T-cell (primary cell): ENCODE results near the gene CSNK1A1. TPM values are rescaled to one million over a fixed set of nuclear protein-coding genes. Genes with fewer than 3 reads are reported as not detected.

Experiments used
- ATAC-seq, 4 experiments: fragments of 200-7000 bp in 3 of 4; fragments of 150-1000 bp in 1 of 4; cut with Tn5 transposase; replicated peaks in 1 of 4; 1 replicate in 3 of 4; 2 replicates in 1 of 4; pipeline ENCODE4 v1.10.0; 2021; ENCODE audit warnings: moderate library complexity in 3 of 4, mild to moderate bottlenecking in 2 of 4, moderate number of reproducible peaks in 1 of 4
- CTCF ChIA-PET, 2 donors: fragments of 300-600 bp; sonication (Branson Sonifier 250); formaldehyde crosslinking; loops; one replicate each; lab custom pipeline; 2022; ENCODE audit warnings: antibody characterized with exemption in 2 of 2; lab: Charles Lee
- POLR2A ChIA-PET, 2 donors: fragments of 300-600 bp; sonication (Branson Sonifier 250); formaldehyde crosslinking; loops; one replicate each; lab custom pipeline; 2022; ENCODE audit warnings: antibody characterized with exemption in 2 of 2; lab: Charles Lee
- DNase-seq, 35 experiments: peaks; one replicate each; pipeline versions ENCODE4 v3.0.0 to v3.0.0-alpha.2; 2013 to 2023
- H3K27ac ChIP-seq: one replicate; pipeline ENCODE4 v1.5.1; 2013; ENCODE audit warnings: low read length
- H3K27me3 ChIP-seq, 2 experiments: replicated peaks in 1 of 2; 1 replicate in 1 of 2; 2 replicates in 1 of 2; pipeline versions ENCODE4 v1.6.1 to v1.7.0; 2013; ENCODE audit warnings: low read length in 1 of 2, mixed read lengths in 1 of 2; ENCODE audit not compliant: control insufficient read depth in 2 of 2, insufficient read depth in 2 of 2; ENCODE audit errors: extremely low read depth in 1 of 2
- H3K36me3 ChIP-seq, 2 donors: 1 replicate in 1 of 2; 2 replicates in 1 of 2; pipeline versions ENCODE4 v1.6.1 to v1.7.0; 2013; ENCODE audit warnings: low read length in 1 of 2; ENCODE audit not compliant: control insufficient read depth in 2 of 2, insufficient read depth in 1 of 2; ENCODE audit errors: extremely low read depth in 1 of 2
- H3K4me1 ChIP-seq, 2 experiments: 1 replicate in 1 of 2; 2 replicates in 1 of 2; pipeline versions ENCODE4 v1.6.1 to v1.7.0; 2013; ENCODE audit warnings: low read length in 2 of 2, mixed read lengths in 1 of 2; ENCODE audit not compliant: insufficient read depth in 2 of 2, control insufficient read depth in 1 of 2; ENCODE audit errors: extremely low read depth in 1 of 2
- H3K4me3 ChIP-seq, 2 donors: 1 replicate in 1 of 2; 2 replicates in 1 of 2; pipeline versions ENCODE4 v1.5.1 to v1.7.0; 2013; ENCODE audit warnings: mild to moderate bottlenecking in 2 of 2, low read length in 1 of 2, moderate library complexity in 1 of 2; ENCODE audit not compliant: control insufficient read depth in 1 of 2; ENCODE audit errors: extremely low read depth in 1 of 2
- H3K9me3 ChIP-seq: 2 replicates; pipeline ENCODE4 v1.7.0; 2013
- H3K27ac Mint-ChIP-seq, 2 donors: one replicate each; pipeline ENCODE4 v1.8.0; 2020 to 2021; ENCODE audit warnings: mild to moderate bottlenecking in 2 of 2, mixed read lengths in 2 of 2
- H3K27me3 Mint-ChIP-seq, 2 donors: one replicate each; pipeline ENCODE4 v1.8.0; 2021 to 2022; ENCODE audit warnings: mixed read lengths in 2 of 2
- H3K36me3 Mint-ChIP-seq: one replicate; pipeline ENCODE4 v1.8.0; 2021; ENCODE audit warnings: mixed read lengths
- H3K4me1 Mint-ChIP-seq, 3 donors: one replicate each; pipeline ENCODE4 v1.8.0; 2020 to 2022; ENCODE audit warnings: mixed read lengths in 3 of 3, mild to moderate bottlenecking in 1 of 3
- H3K4me3 Mint-ChIP-seq, 3 donors: one replicate each; pipeline ENCODE4 v1.8.0; 2020 to 2022; ENCODE audit warnings: mild to moderate bottlenecking in 3 of 3, mixed read lengths in 3 of 3, moderate library complexity in 3 of 3
- H3K9me3 Mint-ChIP-seq, 3 donors: one replicate each; pipeline ENCODE4 v1.8.0; 2020 to 2022; ENCODE audit warnings: mixed read lengths in 3 of 3
- WGBS: methylation state at CpG from one replicate; pipeline ENCODE4 v1.1.5; 2013; ENCODE audit warnings: missing lambda C conversion rate; ENCODE audit not compliant: insufficient coverage; 5-methylcytosine and 5-hydroxymethylcytosine counted together
- total RNA-seq, 35 experiments: library from RNA in 6 of 35; stranded (reverse) in 6 of 35; fragments of 120-200 nt in 1 of 35; gene quantifications; one replicate each; pipeline versions ENCODE4 v1.2.1 to v1.2.4 and lab custom pipeline; 2013 to 2026

CSNK1A1 gene
- total RNA-seq, 5 donors from 2014 or later (not counting 1 experiment from before 2014, with no cell fraction given): 161 to 193 (median 178) TPM

DNA sequence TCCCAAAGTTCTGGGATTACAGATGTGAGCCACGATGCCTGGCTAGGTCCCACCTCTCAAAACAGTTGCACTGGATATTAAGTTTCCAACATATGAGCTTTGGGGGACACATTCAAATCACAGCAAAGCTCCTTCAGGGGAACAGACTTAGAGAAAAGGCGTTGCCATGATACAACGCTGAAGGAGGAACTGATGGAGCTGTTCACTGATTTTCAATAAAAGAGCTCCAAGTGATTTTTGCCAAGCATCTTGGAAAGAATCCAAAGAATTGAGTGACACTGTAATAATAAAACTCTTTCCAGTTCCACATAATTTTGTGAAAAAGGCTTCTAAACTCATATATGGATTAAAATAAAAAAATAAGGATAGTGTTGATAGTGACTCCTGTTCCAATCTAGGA is 72.5 kb downstream of the CSNK1A1 start:
- WGBS: 77% methylated on average over 2 of the region's 3 CpGs
- Histone ChIP-seq H3K27me3 (peaks cover 0 to 20% of the 10 kb centered on the region in 2 experiments), H3K27ac (no peak overlapping the region), H3K36me3 (no peaks in the 10 kb centered on the region), H3K4me3 (no peak overlapping the region), H3K9me3 (no peaks in the 10 kb centered on the region), H3K4me1 (no peaks in the 10 kb centered on the region)
- H3K27ac Mint-ChIP-seq: no peak overlapping the region
- no peaks in the 10 kb centered on the region for H3K4me1 Mint-ChIP-seq
- ATAC-seq (no peak), DNase-seq (no peak)
- ChIA-PET POLR2A (no interaction called here), CTCF (interaction anchor here in 1 of 2 donors (0.7 kb wide), 1 partner anchor 33 kb away, joined by 5 read pairs; no protein-coding TSS in a partner anchor)
- no peaks in the 10 kb centered on the region for H3K36me3 Mint-ChIP-seq
- H3K4me3 Mint-ChIP-seq: no peak overlapping the region
- H3K9me3 Mint-ChIP-seq: no peaks in the 10 kb centered on the region
- H3K27me3 Mint-ChIP-seq: peaks cover 0 to 6% of the 10 kb centered on the region in 2 donors

DNA sequence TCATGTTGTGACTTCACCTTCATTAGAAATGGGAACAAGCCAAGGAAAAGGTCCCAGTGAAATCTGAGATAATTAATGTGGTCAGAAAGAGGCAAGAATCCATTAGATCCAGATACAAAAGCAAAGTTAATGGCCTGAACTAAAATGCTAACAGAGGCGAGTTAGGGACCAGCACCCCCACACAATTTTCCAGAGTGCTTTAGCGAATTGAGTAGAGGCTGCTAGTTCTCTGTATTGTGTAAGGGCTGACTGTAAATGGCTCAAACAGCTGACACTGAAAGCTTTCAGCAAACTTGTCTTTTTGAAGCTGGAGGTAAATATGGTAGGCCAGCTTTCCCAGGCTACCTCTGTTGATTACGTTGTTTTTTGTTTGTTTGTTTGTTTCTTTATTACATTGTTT is 75.5 kb downstream of the CSNK1A1 start:
- no peaks in the 10 kb centered on the region for H3K4me1 ChIP-seq
- DNase-seq: no peak
- Mint-ChIP-seq H3K27me3 (peaks cover 4 to 7% of the 10 kb centered on the region in 2 donors), H3K27ac (no peak overlapping the region), H3K9me3 (no peaks in the 10 kb centered on the region), H3K4me3 (no peak overlapping the region), H3K4me1 (no peaks in the 10 kb centered on the region), H3K36me3 (no peaks in the 10 kb centered on the region)
- POLR2A ChIA-PET: no interaction called here
- H3K4me3 ChIP-seq: no peak overlapping the region
- peaks cover 0 to 30% of the 10 kb centered on the region in 2 experiments for H3K27me3 ChIP-seq
- no CpG with 5 or more reads among the region's 3 CpGs for WGBS
- H3K27ac ChIP-seq: no peak overlapping the region
- no peaks in the 10 kb centered on the region for H3K36me3 ChIP-seq
- CTCF ChIA-PET: no interaction called here
- no peaks in the 10 kb centered on the region for H3K9me3 ChIP-seq
- no peak for ATAC-seq

DNA sequence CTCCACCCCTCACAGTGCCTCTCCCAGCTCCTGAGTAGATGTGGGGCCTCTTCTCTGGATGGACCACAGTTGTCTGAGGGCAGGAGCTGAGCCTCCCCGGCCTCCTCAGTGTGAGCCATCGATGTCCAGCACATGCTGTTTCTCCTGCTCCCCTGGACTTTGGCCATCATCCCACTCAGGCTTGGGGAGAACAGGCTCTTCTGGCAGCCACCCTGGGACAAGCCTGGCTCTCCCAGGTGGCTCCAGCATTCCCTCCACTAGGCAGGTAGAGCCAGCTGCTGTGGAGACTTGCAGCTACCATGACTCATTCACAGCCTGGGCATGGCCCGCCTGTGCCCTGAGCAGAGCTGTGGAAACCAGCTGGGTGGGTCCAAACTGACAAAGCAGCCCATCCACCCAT is 77.0 kb downstream of the CSNK1A1 start:
- H3K4me1 ChIP-seq: no peaks in the 10 kb centered on the region
- H3K9me3 ChIP-seq: no peaks in the 10 kb centered on the region
- H3K27me3 ChIP-seq: peaks cover 0 to 25% of the 10 kb centered on the region in 2 experiments
- no peaks in the 10 kb centered on the region for H3K36me3 ChIP-seq
- H3K4me3 ChIP-seq: no peak overlapping the region
- 79% methylated on average over 3 of the region's 3 CpGs for WGBS
- H3K36me3 Mint-ChIP-seq: no peaks in the 10 kb centered on the region
- ChIA-PET CTCF (interaction anchor here (0.6 to 0.7 kb wide), 3 partner anchors 93 to 714 kb away, joined by 3 to 6 read pairs (median 4); no protein-coding TSS in a partner anchor), POLR2A (interaction anchor here (0.6 to 0.7 kb wide), 3 partner anchors 523 to 1091 kb away, joined by 3 to 6 read pairs (median 3); no protein-coding TSS in a partner anchor)
- H3K4me1 Mint-ChIP-seq: no peaks in the 10 kb centered on the region
- DNase-seq (no peak), ATAC-seq (no peak)
- peaks cover 5 to 9% of the 10 kb centered on the region in 2 donors for H3K27me3 Mint-ChIP-seq
- H3K9me3 Mint-ChIP-seq: no peaks in the 10 kb centered on the region
- no peak overlapping the region for H3K4me3 Mint-ChIP-seq
- H3K27ac Mint-ChIP-seq: no peak overlapping the region
- H3K27ac ChIP-seq: no peak overlapping the region

DNA sequence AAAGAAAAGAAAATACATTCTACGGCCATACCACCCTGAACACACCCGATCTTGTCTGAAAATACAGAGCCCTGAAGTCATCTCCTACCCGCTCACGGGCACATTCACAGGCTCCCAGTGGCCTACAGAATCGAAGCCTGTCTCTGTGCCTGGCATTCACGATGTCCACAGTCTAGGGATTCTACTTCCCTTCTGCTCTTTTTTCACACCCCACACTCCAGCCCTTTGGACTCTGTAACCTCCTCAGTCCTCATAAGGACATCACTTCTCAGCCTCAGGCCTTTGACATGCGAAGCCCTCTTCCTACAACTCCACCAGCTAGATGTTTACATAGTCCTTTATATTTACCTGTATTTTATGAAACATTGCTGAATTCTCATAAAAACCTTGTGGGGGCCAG is 77.8 kb downstream of the CSNK1A1 start:
- POLR2A ChIA-PET: no interaction called here
- Histone ChIP-seq H3K9me3 (no peaks in the 10 kb centered on the region), H3K36me3 (no peaks in the 10 kb centered on the region), H3K4me1 (no peaks in the 10 kb centered on the region), H3K4me3 (no peak overlapping the region), H3K27ac (no peak overlapping the region), H3K27me3 (peaks cover 0 to 30% of the 10 kb centered on the region in 2 experiments)
- no peak for DNase-seq
- WGBS: 88% methylated on average over 6 of the region's 7 CpGs
- no peaks in the 10 kb centered on the region for H3K9me3 Mint-ChIP-seq
- peaks cover 5 to 9% of the 10 kb centered on the region in 2 donors for H3K27me3 Mint-ChIP-seq
- H3K4me3 Mint-ChIP-seq: no peak overlapping the region
- H3K36me3 Mint-ChIP-seq: no peaks in the 10 kb centered on the region
- CTCF ChIA-PET: interaction anchor here in 1 of 2 donors (0.6 kb wide), 1 partner anchor 13 kb away, joined by 3 read pairs; no protein-coding TSS in a partner anchor
- H3K27ac Mint-ChIP-seq: no peak overlapping the region
- no peak for ATAC-seq
- H3K4me1 Mint-ChIP-seq: no peaks in the 10 kb centered on the region

DNA sequence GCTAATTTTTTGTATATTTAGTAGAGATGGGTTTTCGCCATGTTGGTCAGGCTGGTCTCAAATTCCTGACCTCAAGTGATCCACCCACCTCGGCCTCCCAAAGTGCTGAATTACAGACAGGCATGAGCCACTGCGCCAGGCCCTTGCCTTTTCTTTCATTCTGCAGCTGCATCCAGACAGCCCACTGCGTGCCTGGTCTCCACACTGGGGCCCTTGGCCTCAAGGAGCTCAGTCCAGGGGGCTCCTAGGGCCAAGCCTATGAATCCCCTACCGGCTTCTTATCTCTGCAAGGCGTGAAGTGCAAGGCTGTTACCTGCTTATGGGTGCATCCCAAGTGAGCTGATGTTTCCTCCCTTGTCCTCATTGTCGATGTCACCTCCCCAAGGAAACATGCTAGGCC is 78.8 kb downstream of the CSNK1A1 start:
- ATAC-seq (no peak), DNase-seq (no peak)
- Mint-ChIP-seq H3K4me3 (no peak overlapping the region), H3K4me1 (no peaks in the 10 kb centered on the region), H3K9me3 (no peaks in the 10 kb centered on the region), H3K27ac (no peak overlapping the region), H3K36me3 (no peaks in the 10 kb centered on the region), H3K27me3 (peaks cover 8 to 10% of the 10 kb centered on the region in 2 donors)
- CTCF ChIA-PET: no interaction called here
- POLR2A ChIA-PET: interaction anchor here in 1 of 2 donors (0.6 kb wide), 2 partner anchors 55 to 383 kb away, joined by 3 to 5 read pairs; no protein-coding TSS in a partner anchor
- Histone ChIP-seq H3K27ac (no peak overlapping the region), H3K36me3 (no peaks in the 10 kb centered on the region), H3K4me1 (no peaks in the 10 kb centered on the region), H3K9me3 (no peaks in the 10 kb centered on the region), H3K27me3 (peaks cover 0 to 36% of the 10 kb centered on the region in 2 experiments), H3K4me3 (no peak overlapping the region)
- WGBS: 86% methylated on average over 5 of the region's 7 CpGs

DNA sequence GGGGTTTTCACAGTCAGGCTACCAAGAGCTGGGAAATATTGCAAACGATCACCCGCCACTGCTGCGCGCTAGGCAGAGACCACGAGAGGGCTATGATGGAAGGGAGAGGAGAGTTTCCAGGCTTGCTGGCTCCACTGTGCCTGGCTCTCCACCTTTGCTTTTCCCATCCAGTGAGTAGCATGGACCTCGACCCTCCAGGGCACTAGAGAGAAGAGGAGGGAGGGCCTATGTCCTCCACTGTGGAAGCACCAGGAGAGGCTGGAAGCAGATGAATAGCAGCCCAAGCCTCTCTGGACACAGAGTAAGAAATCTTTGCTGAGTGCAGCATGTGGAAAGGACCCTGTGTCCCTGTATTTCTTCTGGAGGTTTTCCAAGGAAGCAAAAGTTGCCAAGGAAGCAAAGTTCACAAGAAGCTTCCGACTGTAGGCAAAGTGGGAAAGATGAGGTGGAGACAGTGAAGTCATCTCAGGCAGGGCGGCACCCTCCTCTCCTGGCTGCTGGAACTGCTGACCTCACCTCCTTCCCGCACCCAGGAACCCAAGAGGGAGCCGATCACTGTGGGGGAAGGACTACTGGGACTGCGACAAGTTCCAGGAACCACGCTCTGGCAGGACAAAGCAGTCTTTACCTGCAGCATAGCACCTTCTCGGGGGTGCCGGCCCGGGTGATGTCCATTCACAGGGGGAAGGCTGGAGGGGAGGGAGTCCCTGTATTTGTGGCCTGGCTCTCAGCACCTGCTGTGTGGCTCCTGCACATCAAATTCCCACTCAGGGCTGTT is 79.6 kb downstream of the CSNK1A1 start:
- Mint-ChIP-seq H3K4me3 (no peak overlapping the region), H3K4me1 (no peaks in the 10 kb centered on the region), H3K27me3 (peaks cover 8 to 13% of the 10 kb centered on the region in 2 donors), H3K36me3 (no peaks in the 10 kb centered on the region), H3K9me3 (no peaks in the 10 kb centered on the region), H3K27ac (no peak overlapping the region)
- no peaks in the 10 kb centered on the region for H3K9me3 ChIP-seq
- ATAC-seq (no peak), DNase-seq (no peak)
- H3K4me3 ChIP-seq: no peak overlapping the region
- no peaks in the 10 kb centered on the region for H3K4me1 ChIP-seq
- no peak overlapping the region for H3K27ac ChIP-seq
- ChIA-PET CTCF (no interaction called here), POLR2A (no interaction called here)
- H3K36me3 ChIP-seq: no peaks in the 10 kb centered on the region
- peaks cover 0 to 34% of the 10 kb centered on the region in 2 experiments for H3K27me3 ChIP-seq
- 90% methylated on average over 9 of the region's 15 CpGs for WGBS
